Measurements from ENCODE around the gene BUB3. TPM values are rescaled to one million over a fixed set of nuclear protein-coding genes. Genes with fewer than 3 reads are reported as not detected.
"Not testable (repeated sequence)": the region's sequence is repeated elsewhere in the genome, so short reads cannot be mapped to it uniquely, and the experiment has no call there.

Gene BUB3
- total RNA-seq, 1 experiment from 2014 or later, result 157 TPM

DNA sequence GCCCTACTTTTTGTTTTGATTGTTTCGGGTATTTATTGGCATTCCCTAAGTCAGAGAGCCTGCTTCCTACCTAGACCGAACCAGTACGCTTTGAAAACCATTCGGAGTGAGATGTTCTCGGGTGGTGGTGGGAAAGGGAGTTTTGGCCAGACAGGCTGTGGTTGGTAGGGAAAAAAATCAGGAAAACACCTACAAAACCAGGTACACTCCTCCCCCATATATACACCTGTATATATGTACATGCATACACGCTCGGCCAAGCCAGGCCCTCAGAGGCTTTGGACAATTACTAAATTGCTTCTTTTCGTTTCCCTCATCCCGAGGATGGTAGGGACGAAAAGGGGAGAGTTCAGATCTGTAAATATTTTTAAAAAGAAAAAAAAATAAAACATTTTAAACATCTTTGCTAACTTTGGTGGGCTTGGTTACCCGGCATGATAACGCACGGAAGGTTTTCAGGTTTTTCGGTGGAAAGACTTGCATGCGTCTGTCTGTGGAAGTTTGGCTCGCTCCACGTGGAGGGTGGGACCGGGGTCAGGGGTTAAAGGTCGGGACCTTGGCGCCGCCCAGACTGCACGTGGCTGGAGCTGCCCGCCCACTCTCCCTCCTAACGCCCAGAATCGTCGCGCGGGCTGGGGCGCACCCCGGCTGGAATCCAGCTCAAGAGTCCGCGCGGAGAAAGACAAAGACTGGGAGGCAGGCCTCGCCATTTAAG lies 3.8 kb upstream of the BUB3 start:
- no peak for DNase-seq (ENCODE audit: low spot score)
- in situ Hi-C loops (cut with HindIII; ENCODE audit: low sequenced_read_pairs), result no loop called here

DNA sequence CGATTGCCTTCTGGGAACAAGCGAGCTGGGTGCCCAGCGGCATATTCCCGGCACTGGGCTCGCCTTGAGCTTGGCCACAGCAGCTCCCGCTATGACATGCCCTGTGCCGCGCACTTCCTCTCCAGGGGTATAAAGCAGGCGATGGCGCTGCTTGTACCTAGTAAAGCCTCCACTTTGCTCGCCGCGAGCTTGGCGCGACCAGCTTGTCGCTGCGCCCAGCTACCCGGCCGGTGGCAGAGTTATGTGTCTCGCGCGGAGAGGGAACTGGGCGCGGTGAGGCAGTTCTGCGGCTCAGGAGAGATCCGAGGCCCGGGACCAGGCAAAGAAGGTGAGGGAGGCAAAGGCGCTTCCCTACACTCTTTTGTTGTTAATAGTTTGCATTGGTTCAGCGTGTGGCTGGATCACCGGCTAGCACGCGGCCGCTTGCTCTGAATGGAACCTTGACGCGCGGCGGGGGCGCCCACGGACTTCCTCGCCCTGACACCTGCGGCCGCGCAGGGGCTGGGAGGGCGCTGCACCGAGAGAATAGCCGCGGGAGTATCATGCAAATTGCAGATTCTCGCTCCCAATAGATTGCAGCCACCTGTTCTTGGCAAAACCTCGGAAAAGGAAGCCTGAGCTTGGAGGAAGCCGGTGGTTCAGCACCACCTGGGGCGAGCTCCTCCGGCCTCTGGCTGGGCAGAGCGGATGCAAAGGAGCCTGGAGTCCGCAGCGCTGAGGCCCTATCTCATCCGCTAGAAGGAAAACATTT lies 3.0 kb upstream of the BUB3 start:
- no peak for DNase-seq (ENCODE audit: low spot score)
- in situ Hi-C loops (cut with HindIII; ENCODE audit: low sequenced_read_pairs), result no loop called here

DNA sequence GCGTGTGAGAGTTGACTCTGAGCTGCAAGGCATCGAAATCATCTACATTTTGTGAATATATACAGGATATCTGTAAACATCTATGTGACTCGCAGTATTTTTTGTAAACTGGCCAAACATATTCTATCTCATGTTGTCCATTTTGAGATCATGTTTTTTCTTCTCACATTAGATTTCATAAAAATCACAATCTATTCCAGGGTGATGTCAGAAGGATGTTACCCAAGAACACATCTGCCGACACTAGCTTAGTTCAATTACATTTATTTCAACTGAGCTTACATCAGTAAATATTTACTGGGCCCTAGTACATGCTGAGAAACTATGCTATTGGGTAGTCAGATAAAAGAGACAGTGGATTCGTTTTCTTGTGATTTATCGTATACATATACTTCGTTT lies 2.5 kb upstream of the BUB3 start:
- DNase-seq (ENCODE audit: low spot score), result no peak
- in situ Hi-C loops (cut with HindIII; ENCODE audit: low sequenced_read_pairs), result no loop called here

DNA sequence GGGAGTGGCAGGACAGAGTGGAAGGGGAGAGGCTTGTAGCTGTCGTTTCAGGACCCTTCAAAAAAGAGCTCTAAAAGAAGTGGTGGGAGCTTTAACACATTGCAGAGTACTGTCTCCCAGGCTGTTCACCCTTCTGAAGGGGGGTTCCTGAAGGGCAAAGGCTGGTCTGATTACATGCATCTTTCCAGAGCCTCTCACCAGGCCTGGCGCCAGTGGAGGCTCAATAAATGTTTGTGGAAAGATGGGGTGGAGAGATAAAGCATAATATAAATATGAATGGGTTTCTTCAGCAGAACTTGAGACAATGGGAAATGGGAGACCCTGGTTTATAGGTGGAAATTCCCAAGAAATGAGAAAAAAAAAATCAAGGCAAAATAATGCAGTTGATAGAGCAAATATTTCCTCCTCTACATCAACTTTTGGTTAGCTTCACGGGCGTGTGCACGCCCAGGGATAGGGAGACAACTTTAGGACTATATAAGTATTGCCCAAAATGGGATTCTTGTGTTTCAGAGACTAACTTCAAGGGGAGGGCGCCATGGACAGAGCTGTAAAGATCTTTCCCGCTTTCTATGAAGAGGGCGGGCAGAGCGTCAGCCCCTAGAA lies 613 bp upstream of the BUB3 start:
- in situ Hi-C loops (cut with HindIII; ENCODE audit: low sequenced_read_pairs), result no loop called here
- DNase-seq (ENCODE audit: low spot score), result no peak

DNA sequence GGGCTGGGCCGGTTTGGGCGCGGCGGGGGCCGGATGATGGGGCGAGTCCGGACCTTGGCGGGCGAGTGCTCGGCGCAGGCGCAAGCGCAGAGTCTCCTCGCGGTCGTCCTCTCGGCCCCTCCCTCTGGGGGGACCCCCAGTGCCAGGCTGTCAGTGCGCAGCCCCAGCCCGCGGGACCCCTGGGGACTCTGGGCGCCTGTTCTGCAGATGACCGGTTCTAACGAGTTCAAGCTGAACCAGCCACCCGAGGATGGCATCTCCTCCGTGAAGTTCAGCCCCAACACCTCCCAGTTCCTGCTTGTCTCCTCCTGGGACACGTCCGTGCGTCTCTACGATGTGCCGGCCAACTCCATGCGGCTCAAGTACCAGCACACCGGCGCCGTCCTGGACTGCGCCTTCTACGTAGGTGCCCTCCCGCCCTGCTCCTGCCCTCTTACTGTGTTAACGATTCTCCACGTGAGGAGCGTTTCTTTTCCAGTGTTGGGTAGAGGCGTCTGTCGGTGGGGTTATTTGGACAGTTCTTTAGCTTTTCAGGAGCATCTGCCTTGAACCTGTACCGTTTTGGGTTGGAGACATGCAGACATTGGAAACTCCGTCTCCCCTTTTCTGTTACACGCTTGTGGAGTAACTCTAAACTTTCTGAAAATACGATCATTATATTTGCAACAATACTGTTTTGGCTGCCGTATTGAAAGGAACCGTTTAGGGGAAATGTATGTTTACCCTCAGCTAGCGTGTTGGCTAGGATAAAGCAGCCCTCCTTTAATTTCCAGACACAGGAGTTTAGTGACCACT lies 706 bp downstream of the BUB3 start:
- peak; percentile 61 for DNase-seq (ENCODE audit: low spot score)
- in situ Hi-C loops (cut with HindIII; ENCODE audit: low sequenced_read_pairs), result no loop called here

DNA sequence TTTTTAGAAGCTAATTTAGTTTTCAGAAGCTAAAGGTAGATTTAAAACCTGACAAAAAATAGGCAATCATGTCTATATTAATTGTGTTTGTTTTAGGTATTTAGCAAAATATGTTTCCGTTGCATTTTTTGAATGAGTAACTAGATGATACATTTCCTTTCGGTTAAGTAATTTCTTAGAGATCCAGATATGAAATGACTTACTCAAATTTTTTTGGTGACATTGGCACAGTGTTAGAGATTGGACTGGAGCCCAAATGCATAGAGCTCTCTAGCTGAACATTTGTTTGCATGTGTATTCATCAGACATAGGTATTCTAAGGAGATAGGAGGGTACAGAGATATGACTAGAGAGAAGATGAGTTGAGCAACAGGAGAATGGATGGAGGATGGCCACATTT lies 1.9 kb downstream of the BUB3 start:
- in situ Hi-C loops (cut with HindIII; ENCODE audit: low sequenced_read_pairs), result no loop called here
- no peak for DNase-seq (ENCODE audit: low spot score)

DNA sequence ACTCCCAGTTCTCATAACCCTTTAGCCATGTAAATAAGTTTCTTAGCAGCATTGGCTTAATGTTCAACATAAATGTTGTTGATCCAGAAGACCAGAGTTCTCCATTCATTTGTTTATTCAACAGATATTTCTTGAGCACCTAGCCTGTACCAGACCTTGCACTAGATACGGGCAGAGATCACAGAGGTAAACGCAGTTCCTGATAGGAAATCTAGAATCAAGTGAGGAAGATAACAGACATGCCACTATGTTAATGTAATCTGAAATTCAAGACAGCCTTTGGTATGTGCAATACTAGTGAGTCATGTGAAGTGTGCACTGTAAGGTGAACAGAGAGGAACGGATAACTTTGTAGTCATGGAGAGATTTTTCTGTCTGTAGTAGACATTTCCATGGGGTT lies 3.0 kb downstream of the BUB3 start:
- in situ Hi-C loops (cut with HindIII; ENCODE audit: low sequenced_read_pairs), result no loop called here
- no peak for DNase-seq (ENCODE audit: low spot score)

DNA sequence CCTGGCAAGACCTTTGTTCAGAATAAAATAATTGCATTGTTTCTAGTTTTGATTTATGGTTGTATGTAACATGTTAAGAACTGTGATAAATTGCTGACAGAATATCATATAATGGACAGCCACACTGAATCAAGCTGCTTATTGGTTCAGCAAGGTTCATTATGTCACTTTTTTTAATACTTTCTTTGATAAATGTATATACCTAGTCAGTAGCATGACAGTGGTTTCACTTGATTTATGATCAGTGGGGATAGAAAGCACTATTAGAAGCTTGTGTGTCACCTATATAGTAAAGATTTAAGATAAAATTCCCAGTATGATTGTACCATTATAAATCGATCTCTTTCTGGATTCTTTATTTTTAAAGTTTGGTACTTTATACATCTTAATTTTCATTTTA lies 4.5 kb downstream of the BUB3 start:
- in situ Hi-C loops (cut with HindIII; ENCODE audit: low sequenced_read_pairs), result no loop called here
- DNase-seq (ENCODE audit: low spot score), result no peak

DNA sequence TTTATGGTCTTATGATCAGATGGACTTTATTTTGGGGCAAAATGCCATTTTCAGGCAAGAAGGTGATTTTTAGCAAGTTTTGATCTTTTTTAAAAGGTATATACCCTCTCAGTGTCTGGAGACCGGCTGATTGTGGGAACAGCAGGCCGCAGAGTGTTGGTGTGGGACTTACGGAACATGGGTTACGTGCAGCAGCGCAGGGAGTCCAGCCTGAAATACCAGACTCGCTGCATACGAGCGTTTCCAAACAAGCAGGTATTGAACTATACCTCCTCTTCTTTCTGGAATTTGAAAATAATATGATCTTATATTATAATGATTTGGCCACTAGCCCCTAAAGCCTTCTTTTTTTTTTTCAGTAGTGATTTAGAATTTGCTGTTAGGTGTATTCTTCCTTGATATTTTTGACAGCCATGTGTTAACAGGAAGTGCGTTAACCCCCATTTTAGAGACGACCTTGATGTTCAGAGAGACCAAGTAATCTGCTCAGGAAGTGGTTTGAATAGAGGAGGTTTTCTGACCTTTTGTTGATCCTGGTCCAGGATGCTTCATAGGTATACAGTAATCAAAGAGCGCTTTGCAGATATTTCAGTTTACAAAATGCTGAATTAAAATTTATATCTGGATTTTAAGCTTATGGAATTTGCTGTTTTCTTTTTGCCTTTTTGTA lies 6.2 kb downstream of the BUB3 start:
- DNase-seq (ENCODE audit: low spot score), result no peak
- in situ Hi-C loops (cut with HindIII; ENCODE audit: low sequenced_read_pairs), result no loop called here

DNA sequence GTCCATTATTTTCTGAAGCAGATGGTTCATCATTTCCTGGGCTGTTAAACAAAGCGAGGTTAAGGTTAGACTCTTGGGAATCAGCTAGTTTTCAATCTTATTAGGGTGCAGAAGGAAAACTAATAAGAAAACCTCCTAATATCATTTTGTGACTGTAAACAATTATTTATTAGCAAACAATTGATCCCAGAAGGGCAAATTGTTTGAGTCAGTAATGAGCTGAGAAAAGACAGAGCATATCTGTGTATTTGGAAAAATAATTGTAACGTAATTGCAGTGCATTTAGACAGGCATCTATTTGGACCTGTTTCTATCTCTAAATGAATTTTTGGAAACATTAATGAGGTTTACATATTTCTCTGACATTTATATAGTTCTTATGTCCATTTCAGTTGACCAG lies 10.1 kb downstream of the BUB3 start:
- in situ Hi-C loops (cut with HindIII; ENCODE audit: low sequenced_read_pairs), result no loop called here
- DNase-seq (ENCODE audit: low spot score), result no peak

DNA sequence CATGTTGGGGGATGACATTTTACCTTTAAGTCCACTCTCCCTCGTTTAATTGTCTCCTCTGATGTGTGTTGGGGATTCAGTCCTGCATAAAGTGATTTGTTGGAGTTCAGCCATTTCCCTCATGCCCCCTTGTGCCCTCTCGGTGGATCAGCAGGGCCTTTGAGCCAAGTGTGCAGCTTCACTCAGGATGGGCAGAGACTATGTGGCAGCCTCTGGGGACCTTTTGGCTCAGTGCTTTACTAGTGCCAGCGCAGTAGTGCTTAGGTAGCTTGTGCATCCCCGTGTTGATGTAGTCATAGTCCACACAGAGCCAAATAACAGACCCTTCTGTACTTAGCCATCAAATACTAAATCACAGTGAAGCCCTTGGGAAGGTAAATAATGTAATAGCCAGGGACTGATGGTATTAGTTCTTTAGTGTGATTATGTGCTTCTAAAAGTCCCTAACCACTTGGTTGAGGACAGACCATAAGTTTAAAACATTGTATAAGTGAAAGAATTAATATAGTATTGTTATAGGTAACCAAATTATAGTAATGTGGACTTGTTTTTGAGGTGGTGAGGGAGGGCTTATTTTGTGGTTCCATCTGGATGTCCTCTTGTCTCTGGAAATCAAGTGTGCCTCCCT lies 11.4 kb downstream of the BUB3 start:
- in situ Hi-C loops (cut with HindIII; ENCODE audit: low sequenced_read_pairs), result no loop called here
- DNase-seq (ENCODE audit: low spot score), result no peak

DNA sequence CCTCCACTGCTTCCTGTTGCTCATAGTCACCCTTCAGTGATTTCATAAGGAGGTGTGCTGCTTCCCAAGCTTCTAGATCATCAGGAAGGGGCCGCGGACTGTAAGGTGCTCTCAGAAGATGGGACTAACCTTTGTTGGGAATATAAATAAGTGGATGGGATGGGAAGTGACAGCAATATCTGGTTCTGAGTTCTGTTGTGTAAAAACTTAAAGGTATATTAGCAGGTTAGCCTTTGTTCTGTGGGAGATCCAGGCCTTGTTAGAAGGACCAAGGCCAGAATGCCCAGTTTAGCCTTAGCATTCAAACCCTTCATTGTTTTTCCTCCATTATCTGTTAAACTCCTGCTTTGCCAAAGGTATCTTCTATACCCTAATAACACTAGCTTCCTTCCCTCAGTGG lies 12.4 kb downstream of the BUB3 start:
- in situ Hi-C loops (cut with HindIII; ENCODE audit: low sequenced_read_pairs), result no loop called here
- no peak for DNase-seq (ENCODE audit: low spot score)

DNA sequence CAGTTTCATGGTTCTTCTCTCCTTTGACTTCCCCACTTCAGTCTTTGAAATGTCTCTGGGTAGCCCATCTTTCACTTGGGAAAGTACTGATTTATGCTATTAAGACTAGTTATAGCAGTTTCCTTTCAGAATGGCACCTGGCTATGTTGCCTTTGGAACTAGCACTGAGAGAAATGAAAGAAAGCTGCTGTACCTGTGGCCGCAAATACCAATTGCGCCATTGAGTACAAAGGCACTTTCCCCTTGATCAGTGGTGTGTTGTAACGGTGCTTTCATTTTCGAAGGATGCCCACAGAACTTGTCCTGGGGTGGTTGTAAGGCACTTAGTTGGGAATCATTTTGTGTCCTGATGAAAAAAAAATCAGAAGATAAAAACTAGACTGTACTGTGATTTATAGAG lies 16.8 kb downstream of the BUB3 start:
- DNase-seq (ENCODE audit: low spot score), result no peak
- in situ Hi-C loops (cut with HindIII; ENCODE audit: low sequenced_read_pairs), result no loop called here

DNA sequence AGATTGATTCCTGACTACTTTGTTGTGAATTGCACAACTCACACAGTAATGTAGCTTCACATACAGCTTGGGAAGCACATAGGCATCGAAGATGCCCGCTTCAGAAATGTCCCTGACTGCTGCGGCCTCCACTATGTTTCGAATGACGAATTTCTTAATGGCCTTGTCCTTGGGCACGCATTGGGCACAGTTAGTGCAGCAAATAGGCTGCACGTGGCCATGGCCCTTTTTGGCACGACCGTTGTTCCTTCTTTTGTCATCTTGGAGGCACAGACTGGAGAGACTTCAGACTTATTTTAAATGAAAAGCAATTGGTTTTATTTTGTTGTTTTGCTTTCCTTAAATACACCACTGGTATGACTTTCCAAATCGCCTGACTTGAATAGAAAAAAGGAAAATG lies 17.4 kb downstream of the BUB3 start:
- in situ Hi-C loops (cut with HindIII; ENCODE audit: low sequenced_read_pairs); DNase-seq (ENCODE audit: low spot score): not testable (repeated sequence)

DNA sequence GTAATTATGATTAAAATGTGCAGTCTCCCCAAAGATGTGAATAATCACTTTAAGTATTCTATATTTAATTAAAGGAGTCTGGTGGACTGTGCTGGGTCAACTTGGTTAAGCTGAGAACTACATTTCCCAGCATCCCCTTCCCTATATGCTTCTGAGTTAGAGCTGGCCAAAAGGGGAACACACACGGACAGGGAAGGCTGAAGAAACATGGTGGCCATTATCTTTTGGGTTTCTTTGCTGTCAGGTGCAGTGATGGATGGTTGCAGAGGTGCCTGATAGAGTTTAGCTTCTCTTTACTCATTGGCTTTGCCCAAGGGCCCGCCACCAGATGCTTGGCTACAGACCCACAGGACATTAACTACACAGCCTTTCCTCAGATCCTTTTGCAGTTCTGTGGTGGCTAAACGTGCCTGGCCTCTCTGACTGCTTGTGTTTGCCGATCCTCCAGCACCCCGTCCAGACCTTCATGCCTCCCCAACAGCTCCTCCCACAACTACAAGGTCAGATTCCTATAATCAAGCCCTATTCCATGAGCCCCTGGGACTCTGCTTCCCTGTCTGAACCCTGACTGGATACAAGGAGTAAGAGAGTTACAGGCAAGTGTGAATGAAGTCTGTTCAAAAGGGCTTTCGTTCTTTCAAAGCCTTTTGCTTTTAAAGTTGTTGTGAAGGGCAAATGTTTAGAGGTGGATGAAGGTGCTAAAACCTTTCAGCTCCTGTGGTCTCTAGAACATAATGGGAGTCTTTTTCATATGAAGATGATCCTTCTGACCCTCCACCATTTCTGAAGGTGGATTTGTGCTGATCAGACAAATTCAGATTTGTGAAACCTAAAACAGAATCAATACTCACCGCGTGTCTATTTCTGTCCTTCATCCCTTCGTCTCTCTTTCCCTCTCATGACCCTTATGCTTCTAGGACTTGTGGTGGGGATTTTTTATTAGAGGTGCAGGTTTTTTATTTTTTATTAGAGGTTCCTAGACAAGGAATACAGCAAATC lies 21.5 kb downstream of the BUB3 start:
- in situ Hi-C loops (cut with HindIII; ENCODE audit: low sequenced_read_pairs), result no loop called here
- no peak for DNase-seq (ENCODE audit: low spot score)

DNA sequence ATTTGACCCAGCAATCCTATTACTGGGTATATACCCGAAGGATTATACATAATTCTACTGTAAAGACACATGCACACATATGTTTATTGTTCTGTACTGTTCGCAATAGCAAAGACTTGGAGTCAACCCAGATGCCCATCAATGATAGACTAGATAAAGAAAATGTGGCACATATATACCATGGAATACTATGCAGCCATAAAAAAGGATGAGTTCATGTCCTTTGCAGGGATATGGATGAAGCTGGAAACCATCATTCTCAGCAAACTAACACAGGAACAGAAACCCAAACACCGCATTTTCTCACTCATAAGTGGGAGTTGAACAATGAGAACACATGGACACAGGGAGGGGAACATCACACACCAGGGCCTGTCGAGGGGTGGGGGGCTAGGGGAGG lies 24.2 kb downstream of the BUB3 start:
- in situ Hi-C loops (cut with HindIII; ENCODE audit: low sequenced_read_pairs); DNase-seq (ENCODE audit: low spot score): not testable (repeated sequence)

DNA sequence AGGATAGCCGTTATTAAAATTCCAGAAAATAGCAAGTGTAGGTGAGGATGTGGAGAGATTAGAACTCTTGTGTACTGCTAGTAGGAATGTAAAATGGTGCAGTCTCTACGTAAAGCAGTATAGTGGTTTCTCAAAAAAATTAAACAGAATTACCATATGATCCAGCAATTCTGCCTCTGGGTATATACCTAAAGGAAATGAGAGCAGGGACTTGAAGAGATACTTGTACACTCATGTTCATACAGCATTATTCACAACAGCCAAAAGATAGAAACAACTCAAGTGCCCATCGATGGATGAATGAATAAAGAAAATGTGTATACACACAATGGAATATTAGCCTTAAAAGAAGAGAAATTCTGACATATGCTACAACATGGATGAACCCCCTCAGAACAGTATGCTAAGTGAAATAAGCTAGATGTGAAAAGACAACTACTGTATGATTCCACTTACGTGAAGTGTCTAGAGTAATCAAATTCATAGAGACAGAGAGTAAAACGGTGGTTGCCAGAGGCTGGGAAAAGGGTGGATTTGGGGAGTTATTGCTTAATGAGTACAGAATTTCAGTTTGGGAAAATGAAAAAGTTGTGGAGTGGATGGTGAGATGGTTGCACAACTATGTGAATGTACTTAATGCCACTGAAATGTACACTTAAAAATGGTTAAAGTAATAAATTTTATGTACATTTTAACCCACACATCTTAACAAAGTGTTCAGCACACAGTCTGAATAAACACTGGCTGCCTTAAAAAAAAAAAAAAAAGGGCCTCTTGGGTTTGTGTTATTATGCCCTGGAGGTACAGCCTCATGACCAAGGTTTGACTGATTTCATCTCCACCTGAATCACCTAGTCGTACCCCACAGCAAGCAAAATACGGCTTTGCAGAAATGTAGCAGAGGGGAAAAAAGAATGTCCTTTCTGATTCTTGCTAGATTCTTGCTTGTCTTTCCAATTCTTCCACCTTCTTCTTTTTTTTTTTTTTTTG lies 26.2 kb downstream of the BUB3 start:
- in situ Hi-C loops (cut with HindIII; ENCODE audit: low sequenced_read_pairs), result no loop called here

More for the DNA sequence above, 26.2 kb downstream of the BUB3 start:
- DNase-seq (ENCODE audit: low spot score), result no peak

All from G401 (cell line).